Renal pelvis (tissue), 4 donors: ENCODE results near the gene HNRNPUL1. TPM values are rescaled to one million over a fixed set of nuclear protein-coding genes. Genes with fewer than 3 reads are reported as not detected.
"Not testable (repeated sequence)": the region's sequence is repeated elsewhere in the genome, so short reads cannot be mapped to it uniquely, and the experiment has no call there.

Experiments used
- DNase-seq: peaks from one replicate; pipeline ENCODE4 v3.0.0-alpha.2; 2013
- polyA plus RNA-seq, 3 donors: library from polyadenylated mRNA; unstranded; fragments of 120-200 nt; gene quantifications; one replicate each; pipeline ENCODE4 v1.2.1, GENCODE V29; 2013; ENCODE audit not compliant: insufficient read length in 3 of 3

The HNRNPUL1 gene
- polyA plus RNA-seq, 3 donors = 208 to 212 (median 210) TPM

DNA sequence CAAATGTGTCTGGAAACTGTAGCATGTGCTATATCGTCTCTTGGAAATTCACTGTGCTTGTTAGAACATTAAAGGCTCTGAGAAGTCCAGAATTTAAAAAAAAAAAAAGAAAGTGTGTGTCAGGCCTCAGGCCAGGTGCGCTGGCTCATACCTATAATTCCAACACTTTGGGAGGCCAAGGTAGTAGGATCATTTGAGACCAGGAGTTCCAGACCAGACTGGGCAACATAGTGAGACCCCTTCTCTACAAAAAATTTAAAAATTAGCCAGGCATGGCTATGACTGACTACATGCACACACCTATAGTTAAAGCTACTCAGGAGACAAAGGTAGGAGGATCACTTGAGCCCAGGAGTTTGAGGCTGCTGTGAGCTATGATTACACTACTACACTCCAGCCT lies 4.9 kb downstream of the HNRNPUL1 start:
- DNase-seq = no peak

GRCh38 chr19:41269571-41269970 lies 5.4 kb downstream of the HNRNPUL1 start:
- DNase-seq = no peak

DNA sequence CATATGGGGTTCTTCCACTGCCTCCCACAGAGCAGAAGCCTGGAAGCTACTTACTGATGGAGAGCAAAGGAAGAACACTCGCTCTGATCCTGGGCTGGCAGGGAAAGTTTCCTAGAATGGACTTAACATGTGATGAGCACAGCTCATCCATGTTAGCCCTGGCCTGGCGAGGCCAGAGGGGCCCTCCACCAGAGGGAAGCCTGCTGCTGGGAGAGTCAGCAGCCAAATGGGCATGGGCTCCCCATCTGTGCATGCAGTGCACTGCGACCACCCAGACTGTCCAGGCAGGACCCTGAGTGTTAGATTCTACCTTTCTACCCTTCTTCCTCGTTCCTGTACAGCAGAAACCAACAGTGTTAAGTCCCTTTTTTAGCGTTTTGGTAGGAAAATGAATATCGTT lies 8.9 kb downstream of the HNRNPUL1 start:
- no peak for DNase-seq

GRCh38 chr19:41274802-41275201 lies 10.6 kb downstream of the HNRNPUL1 start:
- DNase-seq = no peak

DNA sequence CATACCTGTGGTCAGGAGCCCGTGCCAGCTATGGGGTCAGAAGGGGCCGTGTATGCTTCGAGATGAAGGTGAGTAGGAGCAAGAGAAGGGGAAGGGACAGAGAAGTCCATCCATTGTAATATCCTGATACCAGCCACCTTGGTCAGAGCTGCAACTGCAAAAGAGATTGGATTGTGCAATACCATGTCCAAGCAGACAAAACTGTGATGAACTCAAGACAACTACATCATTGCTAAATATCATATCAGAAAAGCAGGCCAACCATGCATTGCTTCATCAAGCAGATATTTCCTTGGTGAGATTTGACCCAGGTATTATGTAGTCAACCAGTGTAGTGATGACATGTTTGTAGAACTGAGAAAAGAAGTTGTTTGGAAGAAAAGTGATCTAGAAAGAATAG lies 12.1 kb downstream of the HNRNPUL1 start:
- DNase-seq = no peak

- no peak for DNase-seq
Observed at GRCh38 chr19:41278478-41278877, 14.3 kb downstream of the HNRNPUL1 start.

GRCh38 chr19:41288673-41289530 lies 24.7 kb downstream of the HNRNPUL1 start:
- DNase-seq = no peak

DNA sequence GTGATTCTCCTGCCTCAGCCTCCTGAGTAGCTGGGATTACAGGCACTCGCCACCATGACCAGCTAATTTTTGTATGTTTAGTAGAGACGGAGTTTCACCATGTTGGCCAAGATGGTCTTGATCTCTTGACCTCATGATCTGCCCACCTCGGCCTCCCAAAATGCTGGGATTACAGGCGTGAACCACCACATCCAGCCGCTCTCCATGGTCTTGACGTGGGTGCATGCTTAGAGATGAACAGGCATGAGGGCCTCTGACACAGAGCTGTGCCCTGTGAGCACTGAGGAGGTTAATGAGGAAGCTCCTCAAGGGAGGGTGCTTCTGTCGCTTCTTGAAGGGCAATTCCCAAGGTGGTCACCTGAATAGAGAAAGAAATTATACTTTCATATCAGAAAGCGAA lies 25.6 kb downstream of the HNRNPUL1 start:
- not testable (repeated sequence) for DNase-seq

DNA sequence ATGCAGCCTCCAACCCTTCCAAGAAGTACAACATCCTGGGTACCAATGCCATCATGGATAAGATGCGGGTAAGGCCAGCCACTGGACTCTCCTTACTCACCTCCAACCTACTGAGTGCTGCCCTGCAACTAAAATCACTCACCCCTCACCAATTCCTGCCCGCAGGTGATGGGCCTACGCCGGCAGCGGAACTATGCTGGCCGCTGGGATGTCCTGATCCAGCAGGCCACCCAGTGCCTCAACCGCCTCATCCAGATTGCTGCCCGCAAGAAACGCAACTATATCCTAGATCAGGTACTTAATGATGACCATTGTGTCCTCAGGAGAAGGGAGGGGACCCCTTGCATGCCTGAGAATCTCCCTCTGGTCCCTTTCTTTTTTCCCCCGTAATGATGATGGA lies 30.2 kb downstream of the HNRNPUL1 start:
- no peak for DNase-seq

DNA sequence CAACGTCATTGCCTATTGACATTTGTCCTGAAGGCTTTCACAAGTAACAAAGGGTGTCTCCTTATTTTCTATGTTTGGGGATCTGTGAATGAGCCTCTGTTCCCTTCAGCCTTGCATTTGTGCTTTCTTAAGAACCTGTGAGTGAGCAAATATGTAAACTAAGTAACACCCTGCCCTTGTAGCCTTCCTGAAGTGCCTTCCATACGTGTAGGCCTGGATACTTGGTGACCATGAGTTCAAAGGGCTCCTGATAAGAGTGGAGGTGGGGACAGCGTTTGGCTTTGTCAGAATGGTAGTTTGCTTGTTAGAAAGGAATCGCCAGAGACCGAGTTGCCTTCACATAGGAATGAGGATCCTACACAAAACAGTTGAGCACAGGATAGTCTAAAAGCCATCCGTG lies 31.3 kb downstream of the HNRNPUL1 start:
- no peak for DNase-seq

DNA sequence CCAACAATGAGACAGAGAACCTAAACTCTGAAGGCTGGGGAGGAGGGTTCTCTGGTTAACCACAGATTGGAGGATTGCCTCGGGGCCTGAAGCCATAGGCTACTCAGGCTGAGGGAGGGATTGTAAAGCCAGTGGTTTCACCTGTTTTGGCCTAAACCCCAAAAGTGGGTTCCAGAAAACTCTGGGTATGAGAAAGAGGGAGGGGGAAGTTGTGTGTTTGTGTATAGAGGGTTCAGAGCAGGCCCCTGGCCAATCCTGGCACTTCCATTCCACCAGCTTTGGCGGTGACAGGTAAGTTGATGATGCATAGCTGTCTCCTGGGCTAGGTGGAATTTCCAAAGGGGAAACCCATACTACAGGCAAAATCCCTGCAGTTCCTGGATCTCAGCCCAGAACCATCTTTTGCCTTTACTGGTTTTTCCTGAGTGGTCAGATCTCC lies 32.3 kb downstream of the HNRNPUL1 start:
- no peak for DNase-seq

DNA sequence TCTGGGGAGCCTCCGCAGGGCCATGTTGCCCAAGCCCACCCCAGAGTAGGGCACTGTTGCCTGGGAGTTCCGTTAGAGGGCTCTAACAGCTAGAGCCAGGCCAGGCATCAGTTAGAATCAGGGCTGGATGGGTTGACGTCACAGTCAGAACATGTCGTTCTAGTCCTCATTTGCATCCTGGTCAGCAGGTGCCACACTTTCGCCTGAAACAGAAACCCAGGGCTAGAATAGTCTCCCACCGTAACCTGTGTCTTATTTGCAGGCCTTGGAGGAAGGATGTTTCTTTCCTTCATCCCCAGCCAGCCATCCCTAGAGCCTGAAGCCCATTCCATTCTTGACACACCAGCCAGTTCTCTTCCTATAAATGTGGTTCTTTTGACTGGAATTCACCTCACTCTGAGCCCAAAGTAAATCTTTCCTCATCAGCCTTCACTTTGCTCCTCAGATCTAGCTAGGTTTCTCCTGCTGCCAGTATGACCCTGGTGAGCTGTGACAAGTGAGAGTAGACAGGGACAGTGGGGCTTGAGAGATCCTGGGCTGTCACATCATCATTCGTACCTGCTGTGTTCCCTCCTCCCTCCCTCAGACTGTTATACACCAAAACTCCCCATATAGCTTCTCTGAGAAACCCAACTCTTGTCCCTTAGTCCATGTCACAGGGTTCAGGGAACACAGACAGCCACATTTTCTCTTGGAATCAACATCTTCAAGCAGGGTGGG lies 33.6 kb downstream of the HNRNPUL1 start:
- DNase-seq = no peak

GRCh38 chr19:41298348-41298964 lies 34.3 kb downstream of the HNRNPUL1 start:
- no peak for DNase-seq

DNA sequence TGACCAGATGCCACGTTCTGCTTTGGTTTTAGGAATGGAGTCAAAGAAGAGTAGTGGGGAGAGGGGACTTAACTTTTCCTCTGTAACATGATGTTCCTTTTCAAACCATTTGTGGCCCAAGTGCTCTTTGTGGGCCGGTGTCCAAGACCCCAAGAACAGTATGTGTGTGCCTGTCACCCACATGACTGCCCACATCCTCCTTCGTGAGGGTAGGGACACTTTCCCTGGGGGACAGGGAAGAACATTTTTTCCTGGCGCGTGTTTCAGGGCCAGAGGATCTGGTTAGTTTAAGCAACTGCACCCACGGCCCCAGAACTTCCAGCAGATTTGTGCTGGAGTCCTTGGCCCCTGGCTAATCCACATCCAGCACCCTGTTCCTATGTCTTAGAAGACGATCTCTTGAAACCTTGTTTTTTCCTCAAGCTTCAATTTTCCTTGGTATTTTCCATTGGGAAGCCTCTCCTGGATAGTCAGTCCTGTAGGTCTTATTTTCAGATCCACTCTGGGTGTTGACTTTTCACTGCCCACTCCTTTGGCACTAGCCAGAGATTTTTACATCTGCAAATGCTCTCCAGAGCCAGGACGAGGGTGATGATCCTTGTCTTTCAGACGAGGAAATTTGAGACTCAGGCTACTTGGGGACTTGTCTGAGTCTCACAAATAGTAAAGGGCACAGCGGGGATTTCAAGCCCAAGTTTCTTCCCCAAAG lies 35.0 kb downstream of the HNRNPUL1 start:
- DNase-seq = no peak

DNA sequence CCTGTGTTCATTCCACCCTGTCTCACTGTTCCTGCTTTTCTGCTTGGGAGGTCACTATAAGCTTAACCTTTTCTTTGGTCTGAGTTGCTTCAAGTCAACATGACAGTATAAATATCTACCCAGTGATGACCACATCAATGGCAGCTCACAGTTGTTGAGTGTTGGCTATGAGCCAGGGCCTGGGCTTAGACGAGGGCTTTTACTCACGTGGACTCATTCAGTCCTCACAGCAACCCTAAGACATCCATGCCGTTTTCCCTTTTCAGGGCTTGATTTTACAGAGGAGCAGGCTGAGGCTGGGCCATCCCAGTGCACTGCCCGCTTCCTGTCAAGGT lies 35.5 kb downstream of the HNRNPUL1 start:
- no peak for DNase-seq

- DNase-seq = no peak
Observed at GRCh38 chr19:41300555-41300954, 36.4 kb downstream of the HNRNPUL1 start.

DNA sequence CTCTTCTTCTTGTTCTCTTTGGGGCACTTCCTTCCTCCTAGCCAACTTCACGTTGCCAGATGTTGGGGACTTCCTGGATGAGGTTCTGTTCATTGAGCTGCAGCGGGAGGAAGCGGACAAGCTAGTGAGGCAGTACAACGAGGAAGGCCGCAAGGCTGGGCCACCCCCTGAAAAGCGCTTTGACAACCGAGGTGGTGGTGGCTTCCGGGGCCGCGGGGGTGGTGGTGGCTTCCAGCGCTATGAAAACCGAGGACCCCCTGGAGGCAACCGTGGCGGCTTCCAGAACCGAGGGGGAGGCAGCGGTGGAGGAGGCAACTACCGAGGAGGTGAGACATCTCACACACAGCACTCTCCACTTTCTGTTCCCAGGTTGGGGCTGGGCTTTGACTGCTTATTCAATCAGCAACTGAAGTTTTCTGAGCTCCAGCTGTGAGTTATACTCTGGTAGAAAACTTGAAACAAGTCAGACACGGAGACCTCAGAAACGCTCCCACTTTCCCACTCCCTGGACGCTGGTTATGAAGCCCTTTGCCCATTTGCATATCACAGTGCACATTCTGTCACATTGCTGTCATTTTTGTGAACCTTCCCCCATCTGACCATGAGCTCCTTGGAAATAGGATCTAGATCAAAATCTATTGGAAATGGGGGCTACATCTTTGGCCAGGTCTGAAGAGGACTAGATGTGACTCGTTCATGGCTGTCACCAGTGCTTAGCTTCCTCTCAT lies 38.6 kb downstream of the HNRNPUL1 start:
- no peak for DNase-seq

- no peak for DNase-seq
Observed at GRCh38 chr19:41303954-41304353, 39.8 kb downstream of the HNRNPUL1 start.

GRCh38 chr19:41304706-41305483 lies 40.7 kb downstream of the HNRNPUL1 start:
- DNase-seq = no peak

GRCh38 chr19:41305927-41306793 lies 42.0 kb downstream of the HNRNPUL1 start:
- no peak for DNase-seq
